Esophagus squamous epithelium (tissue), 5 donors: ENCODE results near the gene NUBPL. TPM values are rescaled to one million over a fixed set of nuclear protein-coding genes. Genes with fewer than 3 reads are reported as not detected.
"Not testable (repeated sequence)": the region's sequence is repeated elsewhere in the genome, so short reads cannot be mapped to it uniquely, and the experiment has no call there.

ENCODE experiments used
- DNase-seq: peaks from one replicate; lab custom pipeline; 2025; lab: John Stamatoyannopoulos, UW
- H3K27ac ChIP-seq, 4 donors: fragments of 200-600 bp; sonication (generic); one replicate each; pipeline ENCODE4 v1.5.1; 2016 to 2019; ENCODE audit warnings: mild to moderate bottlenecking in 1 of 4
- H3K27me3 ChIP-seq, 4 donors: fragments of 200-600 bp; sonication (generic); 1 replicate in 3 of 4; 2 replicates in 1 of 4; pipeline versions ENCODE4 v1.5.1 to v1.6.0; 2017 to 2021; ENCODE audit warnings: antibody characterized with exemption in 1 of 4
- H3K36me3 ChIP-seq, 3 donors: fragments of 200-600 bp; sonication (generic); one replicate each; pipeline ENCODE4 v1.5.1; 2016 to 2019
- H3K4me1 ChIP-seq, 3 donors: fragments of 200-600 bp; sonication (generic); one replicate each; pipeline ENCODE4 v1.5.1; 2017 to 2019
- H3K4me3 ChIP-seq, 4 donors: fragments of 200-600 bp; sonication (generic); 1 replicate in 3 of 4; 2 replicates in 1 of 4; pipeline ENCODE4 v1.5.1; 2016 to 2019; ENCODE audit warnings: mild to moderate bottlenecking in 2 of 4, moderate library complexity in 1 of 4
- H3K9me3 ChIP-seq, 3 donors: fragments of 200-600 bp; sonication (generic); one replicate each; pipeline ENCODE4 v1.5.1; 2016 to 2019
- POLR2A ChIP-seq, 4 donors: fragments of 450-650 bp; IDR thresholded peaks; one replicate each; pipeline ENCODE4 v1.6.1; 2017; ENCODE audit warnings: antibody characterized with exemption in 4 of 4, mild to moderate bottlenecking in 4 of 4, moderate library complexity in 3 of 4
- WGBS, 2 donors: methylation state at CpG; one replicate each; pipeline ENCODE4 v1.1.5; 2018; 5-methylcytosine and 5-hydroxymethylcytosine counted together
- intact Hi-C: fragments of 100-400 bp; cut with DNase I; formaldehyde crosslinking; loops from one replicate; pipeline ENCODE4 v1.15.0; 2022
- total RNA-seq, 4 donors: library from RNA; depleted of rRNA; stranded (reverse); fragments of >200 nt; gene quantifications; one replicate each; pipeline ENCODE4 v1.1.0, GENCODE V29; 2016
- TF ChIP-seq, protein P1 (sequence below), 6 experiments: fragments of 450-650 bp in 4 of 6; fragments of 200-600 bp in 2 of 6; sonication (generic) in 2 of 6; IDR thresholded peaks; one replicate each; pipeline ENCODE4 v1.5.1; 2016 to 2019; ENCODE audit warnings: antibody characterized with exemption in 6 of 6, mild to moderate bottlenecking in 4 of 6, moderate library complexity in 4 of 6
- donor health status: DM: yes; HTN: yes; CAD: no.

Gene NUBPL
- total RNA-seq, 4 donors from 2014 or later, result 2.9 to 8.4 (median 6.8) TPM

DNA sequence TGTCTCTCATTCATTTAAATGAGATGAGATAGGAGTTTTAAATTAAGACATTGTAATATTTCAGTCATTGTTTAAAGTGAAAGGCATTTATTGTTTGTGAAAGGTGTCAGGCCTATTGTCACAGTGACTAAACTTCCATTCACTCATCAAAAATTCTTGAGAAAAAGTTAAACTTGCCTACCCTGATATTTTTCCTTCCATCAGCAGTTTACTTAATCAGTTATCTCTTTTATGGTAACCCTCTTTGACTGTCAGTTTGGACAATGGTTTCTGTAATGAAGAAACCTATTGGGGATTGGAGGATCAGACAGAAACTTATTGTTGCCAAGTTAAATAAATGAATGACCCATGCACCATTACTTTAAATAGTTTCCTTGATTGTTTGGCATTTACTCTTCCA lies 241.6 kb downstream of the NUBPL start:
- TF ChIP-seq POLR2A (IDR thresholded peaks at IDR 0.05), result no peak
- TF ChIP-seq, protein P1, sequence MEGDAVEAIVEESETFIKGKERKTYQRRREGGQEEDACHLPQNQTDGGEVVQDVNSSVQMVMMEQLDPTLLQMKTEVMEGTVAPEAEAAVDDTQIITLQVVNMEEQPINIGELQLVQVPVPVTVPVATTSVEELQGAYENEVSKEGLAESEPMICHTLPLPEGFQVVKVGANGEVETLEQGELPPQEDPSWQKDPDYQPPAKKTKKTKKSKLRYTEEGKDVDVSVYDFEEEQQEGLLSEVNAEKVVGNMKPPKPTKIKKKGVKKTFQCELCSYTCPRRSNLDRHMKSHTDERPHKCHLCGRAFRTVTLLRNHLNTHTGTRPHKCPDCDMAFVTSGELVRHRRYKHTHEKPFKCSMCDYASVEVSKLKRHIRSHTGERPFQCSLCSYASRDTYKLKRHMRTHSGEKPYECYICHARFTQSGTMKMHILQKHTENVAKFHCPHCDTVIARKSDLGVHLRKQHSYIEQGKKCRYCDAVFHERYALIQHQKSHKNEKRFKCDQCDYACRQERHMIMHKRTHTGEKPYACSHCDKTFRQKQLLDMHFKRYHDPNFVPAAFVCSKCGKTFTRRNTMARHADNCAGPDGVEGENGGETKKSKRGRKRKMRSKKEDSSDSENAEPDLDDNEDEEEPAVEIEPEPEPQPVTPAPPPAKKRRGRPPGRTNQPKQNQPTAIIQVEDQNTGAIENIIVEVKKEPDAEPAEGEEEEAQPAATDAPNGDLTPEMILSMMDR (IDR thresholded peaks at IDR 0.05), result no peak
- H3K9me3 ChIP-seq, result no peaks in the 10 kb centered on the region
- no peak for DNase-seq
- no peaks in the 10 kb centered on the region for H3K27me3 ChIP-seq
- no peaks in the 10 kb centered on the region for H3K36me3 ChIP-seq
- intact Hi-C loops, result no loop called here
- H3K4me1 ChIP-seq, result no peaks in the 10 kb centered on the region
- H3K4me3 ChIP-seq, result no peak overlapping the region
- no peak overlapping the region for H3K27ac ChIP-seq

- Histone ChIP-seq H3K27ac (no peak overlapping the region), H3K9me3 (no peaks in the 10 kb centered on the region), H3K27me3 (no peaks in the 10 kb centered on the region), H3K4me1 (no peaks in the 10 kb centered on the region), H3K36me3 (no peaks in the 10 kb centered on the region), H3K4me3 (no peak overlapping the region)
- TF ChIP-seq, protein P1 (IDR thresholded peaks at IDR 0.05), result no peak
- TF ChIP-seq POLR2A (IDR thresholded peaks at IDR 0.05), result no peak
- intact Hi-C loops, result no loop called here
- no peak for DNase-seq
Measured at GRCh38 chr14:31806249-31806648, 245.0 kb downstream of the NUBPL start.

GRCh38 chr14:31811693-31812628 lies 250.8 kb downstream of the NUBPL start:
- H3K27me3 ChIP-seq, H3K27ac ChIP-seq, DNase-seq, H3K4me3 ChIP-seq, H3K36me3 ChIP-seq, intact Hi-C loops, H3K9me3 ChIP-seq, H3K4me1 ChIP-seq: not testable (repeated sequence)
- WGBS, 2 donors, result 64 to 82% methylated on average over 4 to 5 of the region's 15 CpGs

- WGBS, 2 donors, result 61 to 97% methylated on average over 2 of the region's 2 CpGs
- H3K4me3 ChIP-seq, H3K27ac ChIP-seq, H3K27me3 ChIP-seq, H3K4me1 ChIP-seq, intact Hi-C loops, H3K36me3 ChIP-seq, H3K9me3 ChIP-seq, DNase-seq: not testable (repeated sequence)
Measured at GRCh38 chr14:31813724-31814490, 252.7 kb downstream of the NUBPL start.

- Histone ChIP-seq H3K4me1 (no peaks in the 10 kb centered on the region), H3K27ac (no peak overlapping the region), H3K9me3 (no peaks in the 10 kb centered on the region), H3K27me3 (no peaks in the 10 kb centered on the region), H3K36me3 (no peaks in the 10 kb centered on the region), H3K4me3 (no peak overlapping the region)
- TF ChIP-seq POLR2A (IDR thresholded peaks at IDR 0.05), result no peak
- TF ChIP-seq, protein P1 (IDR thresholded peaks at IDR 0.05), result no peak
- no peak for DNase-seq
- intact Hi-C loops, result no loop called here
Measured at GRCh38 chr14:31819281-31819680, 258.1 kb downstream of the NUBPL start.

- TF ChIP-seq, protein P1 (IDR thresholded peaks at IDR 0.05), result no peak
- no peak for TF ChIP-seq POLR2A (IDR thresholded peaks at IDR 0.05)
- Histone ChIP-seq H3K27me3 (no peaks in the 10 kb centered on the region), H3K9me3 (no peaks in the 10 kb centered on the region), H3K4me1 (peaks cover 0 to 9% (median 0%) of the 10 kb centered on the region in 3 donors), H3K36me3 (peaks cover 0 to 8% (median 0%) of the 10 kb centered on the region in 3 donors), H3K27ac (no peak overlapping the region), H3K4me3 (no peak overlapping the region)
- intact Hi-C loops, result no loop called here
- DNase-seq, result no peak
Measured at GRCh38 chr14:31825459-31825858, 264.3 kb downstream of the NUBPL start.
